Measurements from ENCODE around the gene ANKRD6.

DNA sequence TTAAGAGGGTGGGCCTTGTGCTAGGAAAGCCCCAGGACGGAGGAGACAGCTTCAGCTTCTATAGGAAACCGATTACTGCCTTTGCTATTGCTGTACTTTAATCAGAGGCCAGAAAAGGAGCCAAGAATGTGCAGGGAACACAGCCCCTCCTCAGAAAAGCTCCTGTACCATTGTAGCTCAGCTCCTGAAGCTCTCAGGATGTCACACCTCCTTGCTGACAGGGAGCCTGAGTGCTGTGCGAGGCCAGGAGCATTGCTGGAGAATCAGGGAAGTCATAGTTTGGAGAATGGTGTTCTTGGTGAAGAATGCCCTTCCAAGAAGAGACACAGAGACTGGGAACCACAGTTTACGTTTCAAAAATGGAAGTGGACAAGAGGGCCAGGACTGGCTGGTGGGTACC, 158.8 kb downstream of the ANKRD6 start:
- TF ChIP-seq, protein P1, sequence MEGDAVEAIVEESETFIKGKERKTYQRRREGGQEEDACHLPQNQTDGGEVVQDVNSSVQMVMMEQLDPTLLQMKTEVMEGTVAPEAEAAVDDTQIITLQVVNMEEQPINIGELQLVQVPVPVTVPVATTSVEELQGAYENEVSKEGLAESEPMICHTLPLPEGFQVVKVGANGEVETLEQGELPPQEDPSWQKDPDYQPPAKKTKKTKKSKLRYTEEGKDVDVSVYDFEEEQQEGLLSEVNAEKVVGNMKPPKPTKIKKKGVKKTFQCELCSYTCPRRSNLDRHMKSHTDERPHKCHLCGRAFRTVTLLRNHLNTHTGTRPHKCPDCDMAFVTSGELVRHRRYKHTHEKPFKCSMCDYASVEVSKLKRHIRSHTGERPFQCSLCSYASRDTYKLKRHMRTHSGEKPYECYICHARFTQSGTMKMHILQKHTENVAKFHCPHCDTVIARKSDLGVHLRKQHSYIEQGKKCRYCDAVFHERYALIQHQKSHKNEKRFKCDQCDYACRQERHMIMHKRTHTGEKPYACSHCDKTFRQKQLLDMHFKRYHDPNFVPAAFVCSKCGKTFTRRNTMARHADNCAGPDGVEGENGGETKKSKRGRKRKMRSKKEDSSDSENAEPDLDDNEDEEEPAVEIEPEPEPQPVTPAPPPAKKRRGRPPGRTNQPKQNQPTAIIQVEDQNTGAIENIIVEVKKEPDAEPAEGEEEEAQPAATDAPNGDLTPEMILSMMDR (IDR thresholded peaks at IDR 0.05), result no peak
- TF ChIP-seq EZH2 (IDR thresholded peaks at IDR 0.05; ENCODE audit: borderline replicate concordance, insufficient read depth, low read depth, low read length, poor library complexity, severe bottlenecking), result no peak

All from B cell (primary cell).